ENCODE results near the gene C2.

Gene C2

GRCh38 chr6:31947864-31948263, 20.3 kb downstream of the C2 start:
- H3K9ac ChIP-seq (ENCODE audit: low read length): no peak overlapping the region
- no peak overlapping the region for H3K27ac ChIP-seq (ENCODE audit: low read depth, low read length)
- H3F3A ChIP-seq (ENCODE audit: insufficient read depth): no peaks in the 10 kb centered on the region
- H2AFZ ChIP-seq (ENCODE audit: low read depth, low read length, severe bottlenecking): no peak overlapping the region
- no peak overlapping the region for H3K4me3 ChIP-seq (ENCODE audit: insufficient read depth, low read length, poor library complexity, severe bottlenecking)
- TF ChIP-seq EZH2phosphoT487 (conservative IDR thresholded peaks at IDR 0.05; ENCODE audit: low read length) (no peak), CTCF (IDR thresholded peaks at IDR 0.05; ENCODE audit: insufficient read depth, low read length, poor library complexity, severe bottlenecking) (no peak)
- H3K9me2 ChIP-seq (replicated peaks; ENCODE audit: insufficient read depth, low read length): no peaks in the 10 kb centered on the region
- H3K4me2 ChIP-seq (ENCODE audit: low read depth, low read length, poor library complexity, severe bottlenecking): no peak overlapping the region
- H4K20me1 ChIP-seq (ENCODE audit: low read depth, low read length): no peaks in the 10 kb centered on the region
- H3K36me3 ChIP-seq (ENCODE audit: low read length): no peaks in the 10 kb centered on the region
- no peaks in the 10 kb centered on the region for H3K79me2 ChIP-seq (ENCODE audit: insufficient read depth, low read length)
- no peaks in the 10 kb centered on the region for H3K27me3 ChIP-seq (ENCODE audit: low read length)
- H3K9me3 ChIP-seq (ENCODE audit: insufficient read depth, low read length): no peaks in the 10 kb centered on the region

- TF ChIP-seq CTCF (IDR thresholded peaks at IDR 0.05; ENCODE audit: insufficient read depth, low read length, poor library complexity, severe bottlenecking) (no peak), EZH2phosphoT487 (conservative IDR thresholded peaks at IDR 0.05; ENCODE audit: low read length) (no peak)
- Histone ChIP-seq H3K4me2 (ENCODE audit: low read depth, low read length, poor library complexity, severe bottlenecking) (no peak overlapping the region), H3K27ac (ENCODE audit: low read depth, low read length) (no peak overlapping the region)
These were observed 20.8 kb downstream of the C2 start for GRCh38 chr6:31948306-31948705.

GRCh38 chr6:31948753-31949413, 21.4 kb downstream of the C2 start:
- no peak overlapping the region for H3K9ac ChIP-seq (ENCODE audit: low read length)
- no peaks in the 10 kb centered on the region for H3F3A ChIP-seq (ENCODE audit: insufficient read depth)
- no peaks in the 10 kb centered on the region for H3K27me3 ChIP-seq (ENCODE audit: low read length)
- H3K4me3 ChIP-seq (ENCODE audit: insufficient read depth, low read length, poor library complexity, severe bottlenecking): no peak overlapping the region
- no peaks in the 10 kb centered on the region for H3K9me2 ChIP-seq (replicated peaks; ENCODE audit: insufficient read depth, low read length)
- H2AFZ ChIP-seq (ENCODE audit: low read depth, low read length, severe bottlenecking): no peak overlapping the region
- no peaks in the 10 kb centered on the region for H3K79me2 ChIP-seq (ENCODE audit: insufficient read depth, low read length)
- no peaks in the 10 kb centered on the region for H3K9me3 ChIP-seq (ENCODE audit: insufficient read depth, low read length)
- no peak overlapping the region for H3K4me2 ChIP-seq (ENCODE audit: low read depth, low read length, poor library complexity, severe bottlenecking)
- no peaks in the 10 kb centered on the region for H4K20me1 ChIP-seq (ENCODE audit: low read depth, low read length)
- H3K27ac ChIP-seq (ENCODE audit: low read depth, low read length): no peak overlapping the region
- TF ChIP-seq CTCF (IDR thresholded peaks at IDR 0.05; ENCODE audit: insufficient read depth, low read length, poor library complexity, severe bottlenecking): no peak
- TF ChIP-seq EZH2phosphoT487 (conservative IDR thresholded peaks at IDR 0.05; ENCODE audit: low read length): no peak
- H3K36me3 ChIP-seq (ENCODE audit: low read length): no peaks in the 10 kb centered on the region

More at GRCh38 chr6:31948306-31948705, 20.8 kb downstream of the C2 start:
- Histone ChIP-seq H4K20me1 (ENCODE audit: low read depth, low read length) (no peaks in the 10 kb centered on the region), H3K9ac (ENCODE audit: low read length) (no peak overlapping the region), H3K9me3 (ENCODE audit: insufficient read depth, low read length) (no peaks in the 10 kb centered on the region), H3K27me3 (ENCODE audit: low read length) (no peaks in the 10 kb centered on the region), H3K9me2 (replicated peaks; ENCODE audit: insufficient read depth, low read length) (no peaks in the 10 kb centered on the region), H3F3A (ENCODE audit: insufficient read depth) (no peaks in the 10 kb centered on the region), H3K79me2 (ENCODE audit: insufficient read depth, low read length) (no peaks in the 10 kb centered on the region), H3K36me3 (ENCODE audit: low read length) (no peaks in the 10 kb centered on the region), H3K4me3 (ENCODE audit: insufficient read depth, low read length, poor library complexity, severe bottlenecking) (no peak overlapping the region), H2AFZ (ENCODE audit: low read depth, low read length, severe bottlenecking) (no peak overlapping the region)

Measured in SU-DHL-6 (cell line).